ENCODE data around the gene SLC25A13.

DNA sequence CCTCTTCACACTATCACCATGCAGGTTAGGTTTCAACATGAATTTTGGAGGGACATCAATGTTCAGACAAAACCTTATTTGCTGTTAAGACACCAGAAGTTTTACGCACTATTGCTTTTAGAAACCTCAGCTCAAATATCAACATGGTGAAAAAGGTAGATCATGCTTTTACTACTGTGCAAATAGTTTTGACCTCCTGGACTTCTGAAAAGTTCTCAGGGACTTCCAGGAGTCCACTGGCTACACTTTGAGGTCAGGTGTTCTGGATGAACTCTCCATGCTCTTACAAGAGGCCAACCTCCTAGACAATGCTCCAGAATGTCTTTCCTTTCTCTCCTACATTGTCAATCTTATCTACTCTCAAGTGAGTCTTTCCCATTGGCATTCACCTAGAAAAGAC is 55.9 kb downstream of the SLC25A13 start:
- TF ChIP-seq CTCF (IDR thresholded peaks at IDR 0.05; ENCODE audit: low read depth, low read length) (no peak), POLR2A (IDR thresholded peaks at IDR 0.05; ENCODE audit: extremely low read depth, insufficient read length) (no peak), MAX (IDR thresholded peaks at IDR 0.05; ENCODE audit: low read depth, low read length) (no peak)
